Measurements from ENCODE around the gene AGER.
"Not testable (repeated sequence)": the region's sequence is repeated elsewhere in the genome, so short reads cannot be mapped to it uniquely, and the experiment has no call there.

AGER gene

GRCh38 chr6:32189069-32189741, 5.2 kb upstream of the AGER start:
- no peaks in the 10 kb centered on the region for H3K27me3 ChIP-seq (ENCODE audit: insufficient read depth, low read length, poor library complexity)
- ATAC-seq (ENCODE audit: insufficient read depth, low read depth) (no peak), DNase-seq (no peak)
- peak overlapping the region; percentile 78 for H3K9ac ChIP-seq (ENCODE audit: low read depth, low read length)
- H3K9me3 ChIP-seq (ENCODE audit: insufficient read depth, low read length, severe bottlenecking): no peaks in the 10 kb centered on the region
- peak overlapping the region; percentile 93 for H3K4me2 ChIP-seq (ENCODE audit: insufficient read depth, low read length)
- no peaks in the 10 kb centered on the region for H4K20me1 ChIP-seq (ENCODE audit: insufficient read depth, low read length)
- peaks cover 42% of the 10 kb centered on the region for H3K36me3 ChIP-seq (ENCODE audit: insufficient read depth, low read length)
- peaks cover 70% of the 10 kb centered on the region for H3K4me1 ChIP-seq (ENCODE audit: insufficient read depth, low read length)
- peak overlapping the region; percentile 6; the same call in 1 of the 2 replicates for H2AFZ ChIP-seq (ENCODE audit: low read depth, low read length)
- H3K4me3 ChIP-seq (ENCODE audit: low read depth in 1 of 2, low read length in 2 of 2): peak overlapping the region; percentile 70 to 86; a peak in 3 of 4 replicates
- peak overlapping the region; percentile 79 for H3K27ac ChIP-seq (ENCODE audit: low read length)
- TF ChIP-seq, protein P1, sequence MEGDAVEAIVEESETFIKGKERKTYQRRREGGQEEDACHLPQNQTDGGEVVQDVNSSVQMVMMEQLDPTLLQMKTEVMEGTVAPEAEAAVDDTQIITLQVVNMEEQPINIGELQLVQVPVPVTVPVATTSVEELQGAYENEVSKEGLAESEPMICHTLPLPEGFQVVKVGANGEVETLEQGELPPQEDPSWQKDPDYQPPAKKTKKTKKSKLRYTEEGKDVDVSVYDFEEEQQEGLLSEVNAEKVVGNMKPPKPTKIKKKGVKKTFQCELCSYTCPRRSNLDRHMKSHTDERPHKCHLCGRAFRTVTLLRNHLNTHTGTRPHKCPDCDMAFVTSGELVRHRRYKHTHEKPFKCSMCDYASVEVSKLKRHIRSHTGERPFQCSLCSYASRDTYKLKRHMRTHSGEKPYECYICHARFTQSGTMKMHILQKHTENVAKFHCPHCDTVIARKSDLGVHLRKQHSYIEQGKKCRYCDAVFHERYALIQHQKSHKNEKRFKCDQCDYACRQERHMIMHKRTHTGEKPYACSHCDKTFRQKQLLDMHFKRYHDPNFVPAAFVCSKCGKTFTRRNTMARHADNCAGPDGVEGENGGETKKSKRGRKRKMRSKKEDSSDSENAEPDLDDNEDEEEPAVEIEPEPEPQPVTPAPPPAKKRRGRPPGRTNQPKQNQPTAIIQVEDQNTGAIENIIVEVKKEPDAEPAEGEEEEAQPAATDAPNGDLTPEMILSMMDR (IDR thresholded peaks at IDR 0.05; ENCODE audit: borderline replicate concordance, extremely low read depth, low read length, poor library complexity, severe bottlenecking): no peak
- no peak for TF ChIP-seq EZH2 (IDR thresholded peaks at IDR 0.05; ENCODE audit: borderline replicate concordance, low read depth, low read length, severe bottlenecking)
- H3K79me2 ChIP-seq (ENCODE audit: insufficient read depth, low read length): peaks cover 67% of the 10 kb centered on the region

DNA sequence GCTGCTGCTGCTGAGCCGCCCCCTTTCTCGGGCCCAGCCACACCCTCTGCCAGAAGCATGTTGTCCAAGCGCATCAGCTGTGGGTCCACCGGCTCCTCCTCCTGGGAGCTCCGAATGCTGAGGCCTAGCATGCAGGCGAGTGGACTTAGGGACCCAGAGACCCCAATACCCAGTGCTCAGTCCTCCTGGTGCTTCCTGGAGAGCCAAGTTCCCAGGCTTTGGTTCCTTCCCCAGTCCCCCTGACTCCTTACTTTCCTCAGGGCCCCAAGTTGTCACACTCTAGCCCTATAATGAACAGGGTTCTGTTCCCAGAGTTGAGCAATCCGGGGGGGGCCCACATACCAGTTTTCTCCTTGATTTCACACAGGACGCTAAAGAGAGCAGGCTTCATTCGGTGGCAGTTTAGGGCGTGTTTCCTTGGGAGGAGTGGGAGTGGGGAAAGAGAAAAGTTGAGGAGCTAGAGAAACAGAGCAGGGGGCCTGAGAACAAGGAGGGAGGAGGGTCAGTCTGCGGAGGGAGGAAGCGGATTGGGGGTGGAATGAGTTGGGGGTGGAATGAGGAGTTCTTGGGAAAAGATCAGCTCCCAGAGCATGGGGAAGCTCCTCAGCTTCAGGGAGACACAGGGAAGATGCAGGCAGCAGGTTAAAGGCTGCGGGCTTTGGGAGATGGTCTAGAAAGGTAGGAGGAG, 4.5 kb upstream of the AGER start:
- DNase-seq (no peak), ATAC-seq (ENCODE audit: insufficient read depth, low read depth) (no peak)
- peak overlapping the region; percentile 93 for H3K4me2 ChIP-seq (ENCODE audit: insufficient read depth, low read length)
- no peaks in the 10 kb centered on the region for H4K20me1 ChIP-seq (ENCODE audit: insufficient read depth, low read length)
- H3K27ac ChIP-seq (ENCODE audit: low read length): peak overlapping the region; percentile 79
- H3K36me3 ChIP-seq (ENCODE audit: insufficient read depth, low read length): peaks cover 49% of the 10 kb centered on the region
- H3K79me2 ChIP-seq (ENCODE audit: insufficient read depth, low read length): peaks cover 61% of the 10 kb centered on the region
- peak overlapping the region; percentile 70 to 86; a peak in 3 of 4 replicates for H3K4me3 ChIP-seq (ENCODE audit: low read depth in 1 of 2, low read length in 2 of 2)
- peak overlapping the region; percentile 78 for H3K9ac ChIP-seq (ENCODE audit: low read depth, low read length)
- TF ChIP-seq, protein P1 (IDR thresholded peaks at IDR 0.05; ENCODE audit: borderline replicate concordance, extremely low read depth, low read length, poor library complexity, severe bottlenecking): no peak
- TF ChIP-seq EZH2 (IDR thresholded peaks at IDR 0.05; ENCODE audit: borderline replicate concordance, low read depth, low read length, severe bottlenecking): no peak
- no peaks in the 10 kb centered on the region for H3K27me3 ChIP-seq (ENCODE audit: insufficient read depth, low read length, poor library complexity)
- no peaks in the 10 kb centered on the region for H3K9me3 ChIP-seq (ENCODE audit: insufficient read depth, low read length, severe bottlenecking)
- H2AFZ ChIP-seq (ENCODE audit: low read depth, low read length): no peak overlapping the region
- H3K4me1 ChIP-seq (ENCODE audit: insufficient read depth, low read length): peaks cover 64% of the 10 kb centered on the region

- H3K27me3 ChIP-seq (ENCODE audit: insufficient read depth, low read length, poor library complexity); H2AFZ ChIP-seq (ENCODE audit: low read depth, low read length); H3K9me3 ChIP-seq (ENCODE audit: insufficient read depth, low read length, severe bottlenecking); H3K4me3 ChIP-seq (ENCODE audit: low read depth in 1 of 2, low read length in 2 of 2); ATAC-seq (ENCODE audit: insufficient read depth, low read depth); DNase-seq; H4K20me1 ChIP-seq (ENCODE audit: insufficient read depth, low read length): not testable (repeated sequence)
- peaks cover 57% of the 10 kb centered on the region for H3K4me1 ChIP-seq (ENCODE audit: insufficient read depth, low read length)
- 0 out of 2 replicates have a peak overlapping the region, but pooled peaks have one; percentile 4 for H3K27ac ChIP-seq (ENCODE audit: low read length)
- H3K79me2 ChIP-seq (ENCODE audit: insufficient read depth, low read length): peaks cover 56% of the 10 kb centered on the region
- peaks cover 56% of the 10 kb centered on the region for H3K36me3 ChIP-seq (ENCODE audit: insufficient read depth, low read length)
- peak overlapping the region; percentile 93 for H3K4me2 ChIP-seq (ENCODE audit: insufficient read depth, low read length)
- H3K9ac ChIP-seq (ENCODE audit: low read depth, low read length): peak overlapping the region; percentile 78; the same call in 1 of the 2 replicates
Observed at GRCh38 chr6:32187725-32188380, 3.8 kb upstream of the AGER start.
